K562 (cell line): ENCODE data around the gene PTAR1. TPM values are rescaled to one million over a fixed set of nuclear protein-coding genes. Genes with fewer than 3 reads are reported as not detected.

Source experiments
- BRF1 ChIP-seq: IDR thresholded peaks from 3 replicates; pipeline ENCODE4 v1.6.1; 2011; ENCODE audit warnings: borderline replicate concordance, mild to moderate bottlenecking; ENCODE audit not compliant: insufficient read length; ENCODE audit errors: extremely low read depth
- CREM ChIP-seq: IDR thresholded peaks from 2 replicates; pipeline ENCODE4 v1.6.1; 2014; ENCODE audit warnings: antibody characterized with exemption, low read depth
- FOS ChIP-seq: IDR thresholded peaks from 3 replicates; pipeline ENCODE4 v1.6.1; 2011; ENCODE audit not compliant: insufficient read length; ENCODE audit errors: extremely low read depth
- KDM4B ChIP-seq, 2 experiments: fragments of 450-650 bp in 1 of 2; sonication (generic) in 1 of 2; IDR thresholded peaks; 2 replicates each; pipeline ENCODE4 v1.6.1; 2016 to 2017; ENCODE audit warnings: borderline replicate concordance in 2 of 2, antibody characterized with exemption in 1 of 2, low read depth in 1 of 2, mild to moderate bottlenecking in 1 of 2
- KLF1 ChIP-seq: fragments of 450-650 bp; IDR thresholded peaks from 2 replicates; pipeline ENCODE4 v1.6.1; 2016; ENCODE audit warnings: missing genetic modification characterization, missing compliant biosample characterization
- L3MBTL2 ChIP-seq: fragments of 450-650 bp; IDR thresholded peaks from 2 replicates; pipeline ENCODE4 v1.6.1; 2016; ENCODE audit warnings: mild to moderate bottlenecking, moderate library complexity
- MAZ ChIP-seq, 2 experiments: fragments of 450-650 bp in 1 of 2; sonication (generic) in 1 of 2; formaldehyde crosslinking; IDR thresholded peaks in 1 of 2; conservative IDR thresholded peaks in 1 of 2; 2 replicates each; pipeline versions ENCODE4 v1.4.0 to v1.5.0; 2020; ENCODE audit warnings: mild to moderate bottlenecking in 1 of 2, missing genetic modification reagents in 1 of 2
- MBD2 ChIP-seq: sonication (generic); IDR thresholded peaks from 2 replicates; pipeline ENCODE4 v1.6.1; 2016; ENCODE audit warnings: low read depth, borderline replicate concordance
- NRF1 ChIP-seq, 2 experiments: fragments of 450-650 bp; IDR thresholded peaks in 1 of 2; conservative IDR thresholded peaks in 1 of 2; 2 replicates each; pipeline ENCODE4 v1.6.1; 2014; ENCODE audit warnings: mild to moderate bottlenecking in 2 of 2
- POLR2AphosphoS5 ChIP-seq: IDR thresholded peaks from 2 replicates; pipeline ENCODE4 v1.6.1; 2011; ENCODE audit warnings: mild to moderate bottlenecking, low read depth, low read length, moderate library complexity; ENCODE audit not compliant: control insufficient read depth, insufficient read depth
- PPARD ChIP-seq: fragments of 250-450 bp; sonication (Bioruptor Pico); IDR thresholded peaks from 2 replicates; pipeline ENCODE4 v1.8.0; 2022; ENCODE audit warnings: inconsistent platforms, mild to moderate bottlenecking, moderate library complexity
- TAF7 ChIP-seq: fragments of 450-650 bp; IDR thresholded peaks from 2 replicates; pipeline ENCODE4 v1.6.1; 2016; ENCODE audit warnings: missing genetic modification characterization, missing compliant biosample characterization
- TEAD4 ChIP-seq, 2 experiments: sonication (generic) in 1 of 2; formaldehyde crosslinking in 1 of 2; IDR thresholded peaks; 2 replicates each; pipeline versions ENCODE4 v1.6.1 to v1.8.0; 2012 to 2022; ENCODE audit warnings: borderline replicate concordance in 1 of 2, inconsistent platforms in 1 of 2, low read length in 1 of 2, mild to moderate bottlenecking in 1 of 2, missing genetic modification reagents in 1 of 2
- TSC22D4 ChIP-seq: fragments of 450-650 bp; IDR thresholded peaks from 2 replicates; pipeline ENCODE4 v1.6.1; 2016; ENCODE audit warnings: missing genetic modification characterization, missing biosample characterization, control low read depth
- U2AF2 ChIP-seq: fragments of 200-400 bp; formaldehyde crosslinking; optimal IDR thresholded peaks from 2 replicates; pipeline ENCODE3; 2017; ENCODE audit warnings: low read depth, mild to moderate bottlenecking, low read length
- polyA plus RNA-seq, 8 experiments: library from polyadenylated mRNA; depleted of rRNA in 4 of 8; stranded (reverse) in 5 of 8; unstranded in 3 of 8; fragments of >200 nt; fragmentation: Nextera tagmentation in 2 of 8; fragmentation: Illumina TruSeq in 1 of 8; extraction: Ambion mirVana in 2 of 8; extraction: Trizol in 1 of 8; gene quantifications; 2 replicates each; pipeline versions ENCODE4 v1.2.1 to v1.2.3, GENCODE V29; 2011 to 2014; ENCODE audit warnings: inconsistent platforms in 1 of 8, missing spikeins in 1 of 8
- total RNA-seq, 7 experiments: library from RNA; depleted of rRNA in 6 of 7; stranded (reverse); fragments of >200 nt in 6 of 7; fragmentation: Illumina TruSeq in 2 of 7; extraction: Trizol in 2 of 7; gene quantifications; 2 replicates each; pipeline versions ENCODE4 v1.2.1 to v1.2.3, GENCODE V29; 2011 to 2021; ENCODE audit warnings: low replicate concordance in 1 of 7
- TF ChIP-seq, protein P1 (sequence below): fragments of 450-650 bp; formaldehyde crosslinking; IDR thresholded peaks from 2 replicates; pipeline ENCODE4 v1.4.0; 2020; ENCODE audit warnings: mild to moderate bottlenecking
- TF ChIP-seq, protein P2 (sequence below): fragments of 250-450 bp; sonication (Bioruptor Pico); IDR thresholded peaks from 2 replicates; pipeline ENCODE4 v1.5.0; 2020; ENCODE audit warnings: mild to moderate bottlenecking
- TF ChIP-seq, protein P3 (sequence below): fragments of 250-450 bp; sonication (Bioruptor Pico); IDR thresholded peaks from 2 replicates; pipeline ENCODE4 v1.8.0; 2022; ENCODE audit warnings: moderate library complexity, mild to moderate bottlenecking, inconsistent platforms
- TF ChIP-seq, protein P4 (sequence below), 3 experiments: fragments of 200-800 bp in 1 of 3; sonication (Bioruptor generic) in 1 of 3; sonication (generic) in 1 of 3; formaldehyde crosslinking in 1 of 3; IDR thresholded peaks; 2 replicates each; pipeline versions ENCODE4 v1.6.1 to v1.8.0; 2016 to 2022; ENCODE audit warnings: mild to moderate bottlenecking in 2 of 3, missing compliant biosample characterization in 2 of 3, missing genetic modification characterization in 2 of 3, missing genetic modification reagents in 1 of 3
- TF ChIP-seq, protein P5 (sequence below): IDR thresholded peaks from 2 replicates; pipeline ENCODE4 v1.6.1; 2011; ENCODE audit warnings: borderline replicate concordance, low read depth, mild to moderate bottlenecking, moderate library complexity, low read length; ENCODE audit not compliant: insufficient read depth, poor library complexity, severe bottlenecking

Gene PTAR1
- total and polyA plus RNA-seq, 9 of the 15 experiments (the other 6 are each of a cell fraction or from before 2014, with no cell fraction given), result 10.1 to 48.0 (median 28.0) TPM

DNA sequence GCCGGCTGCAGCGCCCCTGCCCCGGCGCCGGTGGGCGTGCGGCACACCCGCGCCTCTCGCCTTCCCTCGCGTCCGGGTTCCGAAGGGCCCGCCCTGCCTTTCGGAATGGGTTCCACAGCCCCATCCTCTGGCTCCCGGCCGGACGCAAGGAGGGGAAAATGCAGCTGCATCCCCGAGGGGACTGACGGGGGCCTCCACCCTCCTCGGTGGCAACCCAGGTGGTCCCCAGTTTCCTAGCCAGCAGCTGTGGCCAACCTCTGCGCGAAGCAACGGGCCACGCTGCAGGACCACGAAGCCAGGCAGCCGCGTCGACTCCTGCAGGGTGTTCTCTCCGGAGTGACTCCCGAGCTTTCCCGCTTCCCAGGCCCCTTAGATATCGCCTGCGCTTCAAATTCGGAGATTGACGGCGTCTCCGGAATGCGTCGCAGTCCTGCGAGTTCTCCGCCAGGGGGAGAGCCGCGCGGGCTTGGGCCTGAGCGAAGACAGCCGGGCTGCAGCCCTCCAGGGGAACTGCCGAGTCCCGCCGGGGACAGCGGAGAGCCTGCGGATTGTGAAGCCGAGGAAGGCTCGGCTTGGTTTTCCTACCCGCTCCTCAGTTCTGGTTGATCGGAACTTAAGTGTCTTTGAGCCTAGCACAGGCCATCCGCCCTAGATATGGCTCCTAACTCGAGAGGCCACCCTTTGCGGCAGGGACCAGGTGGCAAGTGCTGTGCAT lies 87.1 kb downstream of the PTAR1 start (continued):
- TF ChIP-seq BRF1 (no peak), MAZ (CRISPR knock-in tag; conservative IDR thresholded peaks at IDR 0.05 in 1 of 2, IDR thresholded peaks at IDR 0.05 in 1 of 2) (peak in 1 of 2 experiments; percentile 46; a peak in 2 of 4 replicates), NRF1 (conservative IDR thresholded peaks at IDR 0.05 in 1 of 2, IDR thresholded peaks at IDR 0.05 in 1 of 2) (peak; percentile 11 to 20; a peak in 1 of 4 replicates), CREM (0 out of 2 replicates have a peak, but pooled peaks have one; percentile 38), PPARD (CRISPR knock-in tag) (no peak), MBD2 (no peak), TSC22D4 (tag) (no peak), U2AF2 (no peak), TAF7 (no peak), KDM4B (IDR thresholded peaks at IDR 0.05; ENCODE audit: borderline replicate concordance in 2 of 2, low read depth in 1 of 2) (no peak), POLR2AphosphoS5 (no peak), FOS (no peak), L3MBTL2 (peak; percentile 56; the same call in 1 of the 2 replicates), KLF1 (tag) (no peak), TEAD4 (IDR thresholded peaks at IDR 0.05; ENCODE audit: low read length) (0 out of 2 replicates have a peak, but pooled peaks have one; percentile 17), TEAD4 (CRISPR knock-in tag; IDR thresholded peaks at IDR 0.05; ENCODE audit: borderline replicate concordance) (no peak)
- TF ChIP-seq, protein P1, sequence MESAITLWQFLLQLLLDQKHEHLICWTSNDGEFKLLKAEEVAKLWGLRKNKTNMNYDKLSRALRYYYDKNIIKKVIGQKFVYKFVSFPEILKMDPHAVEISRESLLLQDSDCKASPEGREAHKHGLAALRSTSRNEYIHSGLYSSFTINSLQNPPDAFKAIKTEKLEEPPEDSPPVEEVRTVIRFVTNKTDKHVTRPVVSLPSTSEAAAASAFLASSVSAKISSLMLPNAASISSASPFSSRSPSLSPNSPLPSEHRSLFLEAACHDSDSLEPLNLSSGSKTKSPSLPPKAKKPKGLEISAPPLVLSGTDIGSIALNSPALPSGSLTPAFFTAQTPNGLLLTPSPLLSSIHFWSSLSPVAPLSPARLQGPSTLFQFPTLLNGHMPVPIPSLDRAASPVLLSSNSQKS (CRISPR knock-in tag), result no peak
- TF ChIP-seq, protein P2, sequence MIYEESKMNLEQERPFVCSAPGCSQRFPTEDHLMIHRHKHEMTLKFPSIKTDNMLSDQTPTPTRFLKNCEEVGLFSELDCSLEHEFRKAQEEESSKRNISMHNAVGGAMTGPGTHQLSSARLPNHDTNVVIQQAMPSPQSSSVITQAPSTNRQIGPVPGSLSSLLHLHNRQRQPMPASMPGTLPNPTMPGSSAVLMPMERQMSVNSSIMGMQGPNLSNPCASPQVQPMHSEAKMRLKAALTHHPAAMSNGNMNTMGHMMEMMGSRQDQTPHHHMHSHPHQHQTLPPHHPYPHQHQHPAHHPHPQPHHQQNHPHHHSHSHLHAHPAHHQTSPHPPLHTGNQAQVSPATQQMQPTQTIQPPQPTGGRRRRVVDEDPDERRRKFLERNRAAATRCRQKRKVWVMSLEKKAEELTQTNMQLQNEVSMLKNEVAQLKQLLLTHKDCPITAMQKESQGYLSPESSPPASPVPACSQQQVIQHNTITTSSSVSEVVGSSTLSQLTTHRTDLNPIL (CRISPR knock-in tag), result no peak
- TF ChIP-seq, protein P3, sequence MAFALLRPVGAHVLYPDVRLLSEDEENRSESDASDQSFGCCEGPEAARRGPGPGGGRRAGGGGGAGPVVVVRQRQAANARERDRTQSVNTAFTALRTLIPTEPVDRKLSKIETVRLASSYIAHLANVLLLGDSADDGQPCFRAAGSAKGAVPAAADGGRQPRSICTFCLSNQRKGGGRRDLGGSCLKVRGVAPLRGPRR (CRISPR knock-in tag), result no peak
- TF ChIP-seq, protein P4, sequence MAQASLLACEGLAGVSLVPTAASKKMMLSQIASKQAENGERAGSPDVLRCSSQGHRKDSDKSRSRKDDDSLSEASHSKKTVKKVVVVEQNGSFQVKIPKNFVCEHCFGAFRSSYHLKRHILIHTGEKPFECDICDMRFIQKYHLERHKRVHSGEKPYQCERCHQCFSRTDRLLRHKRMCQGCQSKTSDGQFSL (CRISPR knock-in tag; IDR thresholded peaks at IDR 0.05), result no peak
- TF ChIP-seq, protein P4 (tag; IDR thresholded peaks at IDR 0.05), result no peak
- TF ChIP-seq, protein P5, sequence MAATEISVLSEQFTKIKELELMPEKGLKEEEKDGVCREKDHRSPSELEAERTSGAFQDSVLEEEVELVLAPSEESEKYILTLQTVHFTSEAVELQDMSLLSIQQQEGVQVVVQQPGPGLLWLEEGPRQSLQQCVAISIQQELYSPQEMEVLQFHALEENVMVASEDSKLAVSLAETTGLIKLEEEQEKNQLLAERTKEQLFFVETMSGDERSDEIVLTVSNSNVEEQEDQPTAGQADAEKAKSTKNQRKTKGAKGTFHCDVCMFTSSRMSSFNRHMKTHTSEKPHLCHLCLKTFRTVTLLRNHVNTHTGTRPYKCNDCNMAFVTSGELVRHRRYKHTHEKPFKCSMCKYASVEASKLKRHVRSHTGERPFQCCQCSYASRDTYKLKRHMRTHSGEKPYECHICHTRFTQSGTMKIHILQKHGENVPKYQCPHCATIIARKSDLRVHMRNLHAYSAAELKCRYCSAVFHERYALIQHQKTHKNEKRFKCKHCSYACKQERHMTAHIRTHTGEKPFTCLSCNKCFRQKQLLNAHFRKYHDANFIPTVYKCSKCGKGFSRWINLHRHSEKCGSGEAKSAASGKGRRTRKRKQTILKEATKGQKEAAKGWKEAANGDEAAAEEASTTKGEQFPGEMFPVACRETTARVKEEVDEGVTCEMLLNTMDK, result peak; percentile 54
